ENCODE results near the gene SYNDIG1. TPM values are rescaled to one million over a fixed set of nuclear protein-coding genes. Genes with fewer than 3 reads are reported as not detected.

Gene SYNDIG1
- total and polyA plus RNA-seq, 2 of the 4 experiments (the other 2 are of a cell fraction), result not detected

- TF ChIP-seq POLR2A (IDR thresholded peaks at IDR 0.05; ENCODE audit: low read depth, low read length) (no peak), CHD1 (IDR thresholded peaks at IDR 0.05; ENCODE audit: low read depth, low read length) (no peak), NFE2L2 (IDR thresholded peaks at IDR 0.05; ENCODE audit: low read depth, low read length) (no peak), MAFK (IDR thresholded peaks at IDR 0.05; ENCODE audit: low read depth, low read length) (no peak), CEBPB (IDR thresholded peaks at IDR 0.05; ENCODE audit: low read depth, low read length) (no peak), USF2 (IDR thresholded peaks at IDR 0.05; ENCODE audit: low read depth, low read length) (no peak), RCOR1 (IDR thresholded peaks at IDR 0.05; ENCODE audit: insufficient replicate concordance, low read length) (no peak), MXI1 (IDR thresholded peaks at IDR 0.05; ENCODE audit: borderline replicate concordance, low read depth, low read length) (no peak), SMC3 (IDR thresholded peaks at IDR 0.05; ENCODE audit: low read depth, low read length) (no peak), FOS (IDR thresholded peaks at IDR 0.05; ENCODE audit: low read depth, low read length) (no peak)
- ChIA-PET POLR2A (ENCODE audit: unreplicated experiment) (no interaction called here), CTCF (no interaction called here)
- no CpG with 5 or more reads among the region's 1 CpG for WGBS, 2 experiments (ENCODE audit: extremely low coverage in 2 of 2, insufficient read length in 1 of 2)
- no peak overlapping the region for H3K56ac ChIP-seq (ENCODE audit: extremely low read depth, insufficient read depth, low read length)
- no peak overlapping the region for H2BK5ac ChIP-seq (ENCODE audit: low read depth, low read length, poor library complexity, severe bottlenecking)
- no peak overlapping the region for H2BK15ac ChIP-seq (ENCODE audit: low read depth, low read length)
- H3K9me3 ChIP-seq (ENCODE audit: control insufficient read depth, insufficient read depth, low read length), result no peaks in the 10 kb centered on the region
- no peak overlapping the region for H2AK5ac ChIP-seq (ENCODE audit: low read depth, low read length)
- no peak overlapping the region for H3K4ac ChIP-seq (ENCODE audit: low read depth, low read length)
- in situ Hi-C loops (cut with MboI; ENCODE audit: low sequenced_read_pairs) (no loop called here), dilution Hi-C loops (cut with HindIII; ENCODE audit: low sequenced_read_pairs, unreplicated experiment) (no loop called here), intact Hi-C loops (cut with micrococcal nuclease) (loop anchor here (10.0 kb wide), 1 partner anchor 245 kb away; no protein-coding TSS in a partner anchor)
- no peaks in the 10 kb centered on the region for H3K4me1 ChIP-seq (ENCODE audit: control insufficient read depth, insufficient read depth, low read length)
- no peak overlapping the region for H3K23ac ChIP-seq (ENCODE audit: low read depth, low read length)
- H3K27ac ChIP-seq (ENCODE audit: insufficient read depth, low read length), result no peak overlapping the region
- H4K91ac ChIP-seq (ENCODE audit: insufficient read depth, low read depth, low read length), result no peak overlapping the region
- H4K5ac ChIP-seq (ENCODE audit: low read depth, low read length), result no peak overlapping the region
- H3K18ac ChIP-seq (ENCODE audit: low read depth, low read length), result no peak overlapping the region
- H2BK120ac ChIP-seq (ENCODE audit: low read depth, low read length), result no peak overlapping the region
- no peaks in the 10 kb centered on the region for H3K36me3 ChIP-seq (ENCODE audit: control insufficient read depth, insufficient read depth, low read length)
- H2AFZ ChIP-seq (replicated peaks; ENCODE audit: low read length, poor library complexity), result no peak overlapping the region
- no peaks in the 10 kb centered on the region for H3K9me1 ChIP-seq (ENCODE audit: insufficient read depth, low read length)
- H3K27me3 ChIP-seq (ENCODE audit: control insufficient read depth, insufficient read depth, low read length), result no peaks in the 10 kb centered on the region; the same call in 1 of the 2 replicates
- no peak overlapping the region for H3K9ac ChIP-seq (ENCODE audit: low read depth, low read length)
- DNase-seq (no peak), ATAC-seq (ENCODE audit: low read depth) (no peak)
- H3K79me1 ChIP-seq (ENCODE audit: low read depth in 1 of 2, low read length in 2 of 2), result no peaks in the 10 kb centered on the region
- BruUV-seq (replicated peaks), result no TSS peak
- no peaks in the 10 kb centered on the region for H4K20me1 ChIP-seq (ENCODE audit: insufficient read depth, low read length)
- no peak overlapping the region for H2AK9ac ChIP-seq (replicated peaks; ENCODE audit: low read depth, low read length, poor library complexity)
- H3K14ac ChIP-seq (replicated peaks; ENCODE audit: low read depth, low read length), result no peak overlapping the region
- H2BK20ac ChIP-seq (ENCODE audit: low read depth, low read length), result no peak overlapping the region
- H3K4me3 ChIP-seq (ENCODE audit: insufficient read depth, low read depth, low read length), result no peak overlapping the region
- no peak overlapping the region for H3K4me2 ChIP-seq (ENCODE audit: low read depth, low read length)
- H4K8ac ChIP-seq (ENCODE audit: low read depth in 2 of 2, low read length in 2 of 2), result no peak overlapping the region
Measured at GRCh38 chr20:24529369-24529719, 59.9 kb downstream of the SYNDIG1 start.

Measured in IMR-90 (cell line).